ENCODE results near the gene ISOC2. TPM values are rescaled to one million over a fixed set of nuclear protein-coding genes. Genes with fewer than 3 reads are reported as not detected.
"Not testable (repeated sequence)": the region's sequence is repeated elsewhere in the genome, so short reads cannot be mapped to it uniquely, and the experiment has no call there.

Gene ISOC2
- polyA plus RNA-seq, 1 donor from 2014 or later = 40.0 TPM

GRCh38 chr19:55435020-55435419, 26.4 kb downstream of the ISOC2 start:
- H3K4me3 Mint-ChIP-seq = no peak overlapping the region
- peaks cover 40% of the 10 kb centered on the region for H3K27me3 Mint-ChIP-seq
- peaks cover 0 to 8% (median 0%) of the 10 kb centered on the region in 3 donors for H3K9me3 Mint-ChIP-seq
- H3K27ac Mint-ChIP-seq = no peak overlapping the region
- peaks cover 0 to 5% (median 0%) of the 10 kb centered on the region in 3 donors for H3K4me1 Mint-ChIP-seq
- H3K36me3 Mint-ChIP-seq = no peaks in the 10 kb centered on the region

GRCh38 chr19:55434356-55434919, 27.0 kb downstream of the ISOC2 start:
- peaks cover 0 to 7% (median 0%) of the 10 kb centered on the region in 3 donors for H3K4me1 Mint-ChIP-seq
- peaks cover 0 to 7% (median 0%) of the 10 kb centered on the region in 3 donors for H3K9me3 Mint-ChIP-seq
- no peaks in the 10 kb centered on the region for H3K36me3 Mint-ChIP-seq
- no peak overlapping the region for H3K27ac Mint-ChIP-seq
- peaks cover 40% of the 10 kb centered on the region for H3K27me3 Mint-ChIP-seq
- no peak overlapping the region for H3K4me3 Mint-ChIP-seq

GRCh38 chr19:55433292-55433691, 28.1 kb downstream of the ISOC2 start:
- Mint-ChIP-seq H3K4me3 (no peak overlapping the region), H3K27ac (no peak overlapping the region), H3K9me3 (peaks cover 0 to 3% (median 0%) of the 10 kb centered on the region in 3 donors), H3K4me1 (peaks cover 0 to 7% (median 0%) of the 10 kb centered on the region in 3 donors), H3K27me3 (peaks cover 40% of the 10 kb centered on the region), H3K36me3 (no peaks in the 10 kb centered on the region)

GRCh38 chr19:55432241-55432959, 29.0 kb downstream of the ISOC2 start:
- no peak overlapping the region for H3K27ac Mint-ChIP-seq
- H3K9me3 Mint-ChIP-seq = peaks cover 0 to 3% (median 0%) of the 10 kb centered on the region in 3 donors
- peaks cover 2% of the 10 kb centered on the region for H3K36me3 Mint-ChIP-seq
- H3K4me1 Mint-ChIP-seq = peaks cover 0 to 7% (median 0%) of the 10 kb centered on the region in 3 donors
- H3K27me3 Mint-ChIP-seq = peaks cover 44% of the 10 kb centered on the region
- no peak overlapping the region for H3K4me3 Mint-ChIP-seq

GRCh38 chr19:55431183-55431582, 30.3 kb downstream of the ISOC2 start:
- Mint-ChIP-seq H3K36me3 (peaks cover 2% of the 10 kb centered on the region), H3K27me3 (peaks cover 37% of the 10 kb centered on the region), H3K4me1 (peaks cover 0 to 7% (median 0%) of the 10 kb centered on the region in 3 donors), H3K9me3 (peaks cover 0 to 3% (median 0%) of the 10 kb centered on the region in 3 donors), H3K27ac (no peak overlapping the region), H3K4me3 (no peak overlapping the region)

- Mint-ChIP-seq H3K4me3 (no peak overlapping the region), H3K9me3 (peaks cover 0 to 4% (median 2%) of the 10 kb centered on the region in 3 donors), H3K4me1 (peaks cover 0 to 4% (median 2%) of the 10 kb centered on the region in 3 donors), H3K27ac (no peak overlapping the region), H3K36me3 (peaks cover 2% of the 10 kb centered on the region), H3K27me3 (peaks cover 39% of the 10 kb centered on the region)
Measured at GRCh38 chr19:55426042-55426441, 35.4 kb downstream of the ISOC2 start.

- no peak overlapping the region for H3K27ac Mint-ChIP-seq
- peaks cover 2% of the 10 kb centered on the region for H3K36me3 Mint-ChIP-seq
- H3K27me3 Mint-ChIP-seq = peaks cover 37% of the 10 kb centered on the region
- peaks cover 0 to 2% (median 2%) of the 10 kb centered on the region in 3 donors for H3K4me1 Mint-ChIP-seq
- H3K9me3 Mint-ChIP-seq = peaks cover 0 to 2% (median 2%) of the 10 kb centered on the region in 3 donors
- H3K4me3 Mint-ChIP-seq = no peak overlapping the region
Measured at GRCh38 chr19:55424518-55424917, 36.9 kb downstream of the ISOC2 start.

- peaks cover 30% of the 10 kb centered on the region for H3K27me3 Mint-ChIP-seq
- peaks cover 0 to 2% (median 2%) of the 10 kb centered on the region in 3 donors for H3K9me3 Mint-ChIP-seq
- H3K4me3 Mint-ChIP-seq = no peak overlapping the region
- no peak overlapping the region for H3K27ac Mint-ChIP-seq
- H3K36me3 Mint-ChIP-seq = peaks cover 2% of the 10 kb centered on the region
- peaks cover 0 to 2% (median 0%) of the 10 kb centered on the region in 3 donors for H3K4me1 Mint-ChIP-seq
Measured at GRCh38 chr19:55423225-55424005, 38.0 kb downstream of the ISOC2 start.

- not testable (repeated sequence) for H3K4me1 Mint-ChIP-seq, H3K9me3 Mint-ChIP-seq, H3K4me3 Mint-ChIP-seq, H3K36me3 Mint-ChIP-seq, H3K27ac Mint-ChIP-seq
- peaks cover 30% of the 10 kb centered on the region for H3K27me3 Mint-ChIP-seq
Measured at GRCh38 chr19:55421281-55421680, 40.2 kb downstream of the ISOC2 start.

GRCh38 chr19:55419624-55420236, 41.7 kb downstream of the ISOC2 start:
- Mint-ChIP-seq H3K4me1 (peaks cover 0 to 2% (median 0%) of the 10 kb centered on the region in 3 donors), H3K4me3 (no peak overlapping the region), H3K36me3 (no peaks in the 10 kb centered on the region), H3K9me3 (peaks cover 0 to under 1% (median 0%) of the 10 kb centered on the region in 3 donors), H3K27ac (no peak overlapping the region), H3K27me3 (peaks cover 24% of the 10 kb centered on the region)

GRCh38 chr19:55419103-55419502, 42.3 kb downstream of the ISOC2 start:
- Mint-ChIP-seq H3K9me3 (no peaks in the 10 kb centered on the region), H3K27ac (no peak overlapping the region), H3K36me3 (no peaks in the 10 kb centered on the region), H3K27me3 (peaks cover 22% of the 10 kb centered on the region), H3K4me3 (no peak overlapping the region), H3K4me1 (peaks cover 0 to 2% (median 0%) of the 10 kb centered on the region in 3 donors)

GRCh38 chr19:55418185-55418584, 43.3 kb downstream of the ISOC2 start:
- Mint-ChIP-seq H3K4me1 (peaks cover 0 to 2% (median 0%) of the 10 kb centered on the region in 3 donors), H3K4me3 (no peak overlapping the region), H3K27ac (no peak overlapping the region)

GRCh38 chr19:55410168-55410567, 51.3 kb downstream of the ISOC2 start:
- H3K4me3 Mint-ChIP-seq = peak overlapping the region in 1 of 4 donors; percentile 76
- H3K27me3 Mint-ChIP-seq = no peaks in the 10 kb centered on the region
- H3K36me3 Mint-ChIP-seq = peaks cover 3% of the 10 kb centered on the region
- peak overlapping the region in 1 of 3 donors; percentile 81 for H3K27ac Mint-ChIP-seq
- peaks cover 2 to 9% (median 6%) of the 10 kb centered on the region in 3 donors for H3K9me3 Mint-ChIP-seq
- H3K4me1 Mint-ChIP-seq = peaks cover 14 to 22% (median 18%) of the 10 kb centered on the region in 3 donors

More at GRCh38 chr19:55418185-55418584, 43.3 kb downstream of the ISOC2 start:
- H3K9me3 Mint-ChIP-seq = no peaks in the 10 kb centered on the region
- H3K36me3 Mint-ChIP-seq = no peaks in the 10 kb centered on the region
- peaks cover 17% of the 10 kb centered on the region for H3K27me3 Mint-ChIP-seq

- H3K4me3 Mint-ChIP-seq = peak overlapping the region in 2 of 4 donors; percentile 76 to 78
- H3K9me3 Mint-ChIP-seq, H3K27me3 Mint-ChIP-seq, H3K36me3 Mint-ChIP-seq: not testable (repeated sequence)
- peaks cover 14 to 22% (median 18%) of the 10 kb centered on the region in 3 donors for H3K4me1 Mint-ChIP-seq
- peak overlapping the region in 2 of 3 donors; percentile 93 to 99 for H3K27ac Mint-ChIP-seq
Measured at GRCh38 chr19:55409179-55409578, 52.3 kb downstream of the ISOC2 start.
